DND-41 (cell line): ENCODE results near the gene NRIP1.

Experiments used
- ATAC-seq: fragments of 200-7000 bp; cut with Tn5 transposase; 3 replicates; pipeline ENCODE4 v1.9.1; 2021; ENCODE audit warnings: low read depth; ENCODE audit not compliant: insufficient read depth
- DNase-seq: peaks from one replicate; pipeline ENCODE4 v3.0.0-alpha.2; 2020
- H2AFZ ChIP-seq: 2 replicates; pipeline ENCODE4 v1.6.0; 2012; ENCODE audit warnings: low read depth, low read length
- H3K27ac ChIP-seq: 2 replicates; pipeline ENCODE4 v1.5.1; 2012; ENCODE audit warnings: low read length, inconsistent platforms
- H3K27me3 ChIP-seq: fragments of 200-600 bp; sonication (generic); 2 replicates; pipeline ENCODE4 v1.6.0; 2012; ENCODE audit warnings: low read length, mild to moderate bottlenecking, inconsistent platforms; ENCODE audit not compliant: insufficient read depth, poor library complexity
- H3K36me3 ChIP-seq: 2 replicates; pipeline ENCODE4 v1.5.1; 2012; ENCODE audit warnings: low read length, inconsistent platforms; ENCODE audit not compliant: insufficient read depth
- H3K4me1 ChIP-seq: 2 replicates; pipeline ENCODE4 v1.5.1; 2012; ENCODE audit warnings: mild to moderate bottlenecking, low read length; ENCODE audit not compliant: insufficient read depth
- H3K4me2 ChIP-seq: 2 replicates; pipeline ENCODE4 v1.6.0; 2012; ENCODE audit warnings: mild to moderate bottlenecking, moderate library complexity, low read length, inconsistent platforms; ENCODE audit not compliant: insufficient read depth
- H3K4me3 ChIP-seq, 2 experiments: fragments of 200-600 bp in 1 of 2; shearing (Covaris generic) in 1 of 2; 2 replicates each; pipeline ENCODE4 v1.5.1; 2012 to 2016; ENCODE audit warnings: inconsistent platforms in 2 of 2, low read length in 2 of 2, mild to moderate bottlenecking in 2 of 2, low read depth in 1 of 2, moderate library complexity in 1 of 2
- H3K79me2 ChIP-seq: 2 replicates; pipeline ENCODE4 v1.6.0; 2012; ENCODE audit warnings: low read length, inconsistent platforms; ENCODE audit not compliant: insufficient read depth
- H3K9ac ChIP-seq: 2 replicates; pipeline ENCODE4 v1.6.0; 2012; ENCODE audit warnings: low read depth, mild to moderate bottlenecking, inconsistent platforms, low read length, moderate library complexity
- H3K9me3 ChIP-seq: 2 replicates; pipeline ENCODE4 v1.5.1; 2012; ENCODE audit warnings: low read length, moderate library complexity, mild to moderate bottlenecking, inconsistent platforms; ENCODE audit not compliant: insufficient read depth, severe bottlenecking
- H4K20me1 ChIP-seq: 2 replicates; pipeline ENCODE4 v1.6.0; 2012; ENCODE audit warnings: low read length; ENCODE audit not compliant: insufficient read depth
- CTCF ChIP-seq: IDR thresholded peaks from 2 replicates; pipeline ENCODE4 v1.5.1; 2012; ENCODE audit warnings: borderline replicate concordance, low read length, moderate library complexity, mild to moderate bottlenecking; ENCODE audit not compliant: poor library complexity, severe bottlenecking; ENCODE audit errors: extremely low read depth
- EZH2 ChIP-seq: IDR thresholded peaks from 3 replicates; pipeline ENCODE4 v1.6.1; 2012; ENCODE audit warnings: borderline replicate concordance, low read depth, mild to moderate bottlenecking, moderate library complexity, low read length, inconsistent platforms; ENCODE audit not compliant: severe bottlenecking

NRIP1 gene

GRCh38 chr21:14995695-14996490, 68.9 kb downstream of the NRIP1 start:
- H3K9ac ChIP-seq: no peak overlapping the region
- no peak overlapping the region for H3K4me2 ChIP-seq
- H3K79me2 ChIP-seq: peaks cover 71% of the 10 kb centered on the region
- no peaks in the 10 kb centered on the region for H3K27me3 ChIP-seq
- no peak for ATAC-seq
- peaks cover 8% of the 10 kb centered on the region for H4K20me1 ChIP-seq
- H2AFZ ChIP-seq: no peak overlapping the region
- H3K27ac ChIP-seq: no peak overlapping the region
- peaks cover 2% of the 10 kb centered on the region; the same call in 1 of the 2 replicates for H3K36me3 ChIP-seq
- no peak for TF ChIP-seq EZH2
- TF ChIP-seq CTCF: no peak
- no peaks in the 10 kb centered on the region for H3K9me3 ChIP-seq
- no peak for DNase-seq
- H3K4me3 ChIP-seq: no peak overlapping the region
- H3K4me1 ChIP-seq: no peaks in the 10 kb centered on the region

- Histone ChIP-seq H3K36me3 (peaks cover 8% of the 10 kb centered on the region), H3K9me3 (no peaks in the 10 kb centered on the region), H3K4me3 (no peak overlapping the region), H3K27me3 (no peaks in the 10 kb centered on the region), H3K4me2 (no peak overlapping the region), H3K9ac (no peak overlapping the region), H2AFZ (no peak overlapping the region), H3K79me2 (peaks cover 72% of the 10 kb centered on the region), H3K27ac (no peak overlapping the region), H4K20me1 (peaks cover 8% of the 10 kb centered on the region), H3K4me1 (no peaks in the 10 kb centered on the region)
- DNase-seq: no peak
- TF ChIP-seq EZH2 (no peak), CTCF (no peak)
- no peak for ATAC-seq
Measured at GRCh38 chr21:14995226-14995625, 69.6 kb downstream of the NRIP1 start.

GRCh38 chr21:14993115-14993514, 71.7 kb downstream of the NRIP1 start:
- TF ChIP-seq CTCF (no peak), EZH2 (no peak)
- Histone ChIP-seq H3K4me3 (no peak overlapping the region), H3K79me2 (peaks cover 62% of the 10 kb centered on the region), H3K36me3 (peaks cover 25% of the 10 kb centered on the region), H3K27ac (no peak overlapping the region), H3K27me3 (no peaks in the 10 kb centered on the region), H3K9me3 (no peaks in the 10 kb centered on the region), H3K4me2 (no peak overlapping the region), H3K9ac (no peak overlapping the region), H4K20me1 (peaks cover 8% of the 10 kb centered on the region), H3K4me1 (no peaks in the 10 kb centered on the region), H2AFZ (no peak overlapping the region)
- no peak for DNase-seq
- no peak for ATAC-seq
